GM23248 (cell line): ENCODE results near the gene ENOX1. TPM values are rescaled to one million over a fixed set of nuclear protein-coding genes. Genes with fewer than 3 reads are reported as not detected.

ENCODE experiments used
- DNase-seq: peaks from one replicate; pipeline ENCODE4 v3.0.0-alpha.2; 2015
- H2AFZ ChIP-seq: fragments of 200-600 bp; sonication (generic); 2 replicates; pipeline ENCODE4 v1.6.1; 2016; ENCODE audit warnings: antibody characterized with exemption
- H3F3A ChIP-seq: fragments of 200-600 bp; sonication (generic); 2 replicates; pipeline ENCODE4 v1.6.1; 2016; ENCODE audit warnings: mild to moderate bottlenecking, antibody characterized with exemption, mixed run types; ENCODE audit not compliant: insufficient read depth
- H3K27ac ChIP-seq: fragments of 200-600 bp; sonication (generic); 2 replicates; pipeline ENCODE4 v1.5.1; 2016; ENCODE audit warnings: mild to moderate bottlenecking
- H3K27me3 ChIP-seq: fragments of 200-600 bp; sonication (generic); replicated peaks from 2 replicates; pipeline ENCODE4 v1.6.1; 2016; ENCODE audit warnings: mild to moderate bottlenecking; ENCODE audit not compliant: insufficient read depth
- H3K36me3 ChIP-seq: fragments of 200-600 bp; sonication (generic); 2 replicates; pipeline ENCODE4 v1.6.1; 2016; ENCODE audit warnings: low read depth, mild to moderate bottlenecking
- H3K4me1 ChIP-seq: fragments of 200-600 bp; sonication (generic); 2 replicates; pipeline ENCODE4 v1.6.1; 2016; ENCODE audit warnings: mild to moderate bottlenecking; ENCODE audit not compliant: insufficient read depth
- H3K4me2 ChIP-seq: fragments of 200-600 bp; sonication (generic); one replicate; pipeline ENCODE4 v1.6.1; 2016; ENCODE audit warnings: mild to moderate bottlenecking; ENCODE audit not compliant: unreplicated experiment
- H3K4me3 ChIP-seq: fragments of 200-600 bp; sonication (generic); 2 replicates; pipeline ENCODE4 v1.5.1; 2016; ENCODE audit warnings: mild to moderate bottlenecking
- H3K79me2 ChIP-seq: fragments of 200-600 bp; sonication (generic); 2 replicates; pipeline ENCODE4 v1.6.1; 2016; ENCODE audit warnings: mild to moderate bottlenecking; ENCODE audit not compliant: insufficient read depth
- H3K9ac ChIP-seq: fragments of 200-600 bp; sonication (generic); 2 replicates; pipeline ENCODE4 v1.6.1; 2016; ENCODE audit warnings: mild to moderate bottlenecking
- H3K9me2 ChIP-seq: fragments of 200-600 bp; sonication (generic); 2 replicates; pipeline ENCODE4 v1.6.1; 2016; ENCODE audit warnings: mixed run types, mild to moderate bottlenecking, moderate library complexity; ENCODE audit not compliant: insufficient read depth
- H3K9me3 ChIP-seq: fragments of 200-600 bp; sonication (generic); one replicate; pipeline ENCODE4 v1.6.1; 2017; ENCODE audit warnings: low read depth
- H4K20me1 ChIP-seq: fragments of 200-600 bp; sonication (generic); 2 replicates; pipeline ENCODE4 v1.6.0; 2016; ENCODE audit not compliant: insufficient read depth
- EZH2 ChIP-seq: fragments of 200-600 bp; sonication (generic); IDR thresholded peaks from 2 replicates; pipeline ENCODE4 v1.6.1; 2018; ENCODE audit warnings: antibody characterized with exemption, mild to moderate bottlenecking; ENCODE audit not compliant: insufficient read depth, poor library complexity, severe bottlenecking
- EZH2phosphoT487 ChIP-seq: fragments of 200-600 bp; sonication (generic); IDR thresholded peaks from 2 replicates; pipeline ENCODE4 v1.6.1; 2018; ENCODE audit warnings: antibody characterized with exemption, moderate library complexity, mild to moderate bottlenecking, low read depth; ENCODE audit not compliant: insufficient read depth
- WGBS, 2 experiments: methylation state at CpG; one replicate each; pipeline ENCODE4 v1.1.6; 2015 to 2017; ENCODE audit warnings: low lambda C conversion rate in 2 of 2, low coverage in 1 of 2; ENCODE audit errors: missing lambda C conversion rate in 2 of 2; 5-methylcytosine and 5-hydroxymethylcytosine counted together
- in situ Hi-C: fragments of 300-500 bp; cut with MboI; formaldehyde crosslinking; loops from 2 replicates; pipeline ENCODE4 v1.15.0; 2020
- polyA plus RNA-seq: library from polyadenylated mRNA; unstranded; fragments of >200 nt; fragmentation: Nextera tagmentation; extraction: Ambion mirVana; gene quantifications from 2 replicates; pipeline ENCODE4 v1.2.1, GENCODE V29; 2016
- total RNA-seq: library from RNA; depleted of rRNA; stranded (reverse); fragments of >200 nt; shearing (Covaris generic); gene quantifications from 2 replicates; pipeline ENCODE4 v1.2.3, GENCODE V29; 2014

The ENOX1 gene
- total and polyA plus RNA-seq, 2 experiments from 2014 or later = 1.8 to 3.2 TPM

GRCh38 chr13:43448605-43449336, 338.0 kb downstream of the ENOX1 start:
- H3K4me2 ChIP-seq = no peak overlapping the region
- no peaks in the 10 kb centered on the region for H3F3A ChIP-seq
- H3K4me1 ChIP-seq = 0 out of 2 replicates have a peak, but pooled peaks cover 3% of the 10 kb centered on the region
- no peaks in the 10 kb centered on the region for H4K20me1 ChIP-seq
- H3K79me2 ChIP-seq = no peaks in the 10 kb centered on the region
- no peaks in the 10 kb centered on the region for H3K27me3 ChIP-seq
- no peak overlapping the region for H3K4me3 ChIP-seq
- no peak overlapping the region for H3K27ac ChIP-seq
- TF ChIP-seq EZH2 = no peak
- TF ChIP-seq EZH2phosphoT487 = no peak
- no peak for DNase-seq
- no peak overlapping the region for H2AFZ ChIP-seq
- no peaks in the 10 kb centered on the region for H3K9me3 ChIP-seq
- no peaks in the 10 kb centered on the region for H3K36me3 ChIP-seq
- no peak overlapping the region for H3K9ac ChIP-seq
- WGBS, 2 experiments = 89 to 91% methylated on average over 10 of the region's 10 CpGs
- in situ Hi-C loops = no loop called here
- no peaks in the 10 kb centered on the region for H3K9me2 ChIP-seq

DNA sequence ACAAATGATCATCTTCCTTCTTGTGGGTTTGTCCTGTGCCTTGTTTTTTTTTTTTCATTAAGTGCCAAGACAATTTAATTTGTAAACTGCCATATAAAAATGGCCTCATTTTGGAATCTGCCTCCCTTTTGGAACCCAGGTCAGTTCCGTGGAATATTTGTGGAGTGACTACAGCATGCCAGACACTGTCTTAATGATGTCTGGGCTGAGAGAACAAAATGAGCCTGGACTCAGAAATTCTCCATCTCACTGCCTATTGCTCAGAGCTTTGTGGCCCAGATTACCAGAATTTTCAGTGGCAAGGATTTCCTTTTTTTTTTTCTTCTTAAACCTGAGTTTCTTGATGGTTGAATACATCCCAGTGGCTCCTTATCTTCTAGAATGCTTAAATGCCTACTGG, 340.6 kb downstream of the ENOX1 start:
- H3F3A ChIP-seq = no peaks in the 10 kb centered on the region
- in situ Hi-C loops = no loop called here
- no peaks in the 10 kb centered on the region for H3K9me3 ChIP-seq
- H3K9ac ChIP-seq = no peak overlapping the region
- H3K9me2 ChIP-seq = no peaks in the 10 kb centered on the region
- H3K4me2 ChIP-seq = no peak overlapping the region
- H3K4me3 ChIP-seq = no peak overlapping the region
- no peak overlapping the region for H2AFZ ChIP-seq
- 0 out of 2 replicates have a peak, but pooled peaks cover 3% of the 10 kb centered on the region for H3K4me1 ChIP-seq
- H3K79me2 ChIP-seq = no peaks in the 10 kb centered on the region
- DNase-seq = peak; percentile 25
- WGBS, 2 experiments = 32 to 34% methylated on average over 1 of the region's 1 CpG
- no peak overlapping the region for H3K27ac ChIP-seq
- H4K20me1 ChIP-seq = no peaks in the 10 kb centered on the region
- TF ChIP-seq EZH2 = no peak
- no peak for TF ChIP-seq EZH2phosphoT487
- H3K27me3 ChIP-seq = no peaks in the 10 kb centered on the region
- H3K36me3 ChIP-seq = no peaks in the 10 kb centered on the region

GRCh38 chr13:43445668-43446067, 341.1 kb downstream of the ENOX1 start:
- no peaks in the 10 kb centered on the region for H3K9me3 ChIP-seq
- no peaks in the 10 kb centered on the region for H3K36me3 ChIP-seq
- WGBS, 2 experiments = 64 to 74% methylated on average over 2 of the region's 2 CpGs
- H3K9ac ChIP-seq = no peak overlapping the region
- no peak overlapping the region for H3K4me2 ChIP-seq
- no peak for DNase-seq
- no peaks in the 10 kb centered on the region for H3K27me3 ChIP-seq
- TF ChIP-seq EZH2phosphoT487 (no peak), EZH2 (no peak)
- H3K79me2 ChIP-seq = no peaks in the 10 kb centered on the region
- H3K9me2 ChIP-seq = no peaks in the 10 kb centered on the region
- H3K27ac ChIP-seq = no peak overlapping the region
- 0 out of 2 replicates have a peak, but pooled peaks cover 3% of the 10 kb centered on the region for H3K4me1 ChIP-seq
- no peaks in the 10 kb centered on the region for H3F3A ChIP-seq
- no peaks in the 10 kb centered on the region for H4K20me1 ChIP-seq
- in situ Hi-C loops = no loop called here
- no peak overlapping the region for H3K4me3 ChIP-seq
- H2AFZ ChIP-seq = no peak overlapping the region

DNA sequence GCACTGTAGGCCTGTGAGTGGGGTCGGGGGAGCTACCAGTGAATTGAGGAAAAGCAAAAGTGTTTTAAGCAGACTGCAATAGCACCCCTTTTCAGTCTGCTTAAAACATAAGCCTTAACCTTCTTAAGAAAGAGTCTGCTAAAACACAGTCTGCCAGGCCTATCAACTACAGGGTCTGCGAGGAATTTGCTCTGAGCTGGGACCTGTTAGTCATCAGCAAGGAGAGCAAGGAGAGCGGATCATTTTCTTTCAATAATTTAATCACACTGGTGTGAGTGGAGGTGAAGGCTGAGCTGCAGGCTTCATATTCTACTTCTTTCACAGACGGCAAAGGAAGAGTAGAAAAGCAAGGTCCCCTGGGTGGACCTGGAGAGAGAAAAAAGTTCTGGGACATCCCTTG, 342.7 kb downstream of the ENOX1 start:
- TF ChIP-seq EZH2phosphoT487 = no peak
- no peak for TF ChIP-seq EZH2
- no peak overlapping the region for H2AFZ ChIP-seq
- no peak for DNase-seq
- H3K4me3 ChIP-seq = no peak overlapping the region
- H3K27ac ChIP-seq = no peak overlapping the region
- no peak overlapping the region for H3K9ac ChIP-seq
- H3K36me3 ChIP-seq = no peaks in the 10 kb centered on the region
- H4K20me1 ChIP-seq = no peaks in the 10 kb centered on the region
- WGBS, 2 experiments = 85% methylated on average over 4 of the region's 4 CpGs
- in situ Hi-C loops = no loop called here
- no peaks in the 10 kb centered on the region for H3K9me2 ChIP-seq
- H3K4me1 ChIP-seq = 0 out of 2 replicates have a peak, but pooled peaks cover 3% of the 10 kb centered on the region
- no peaks in the 10 kb centered on the region for H3F3A ChIP-seq
- H3K27me3 ChIP-seq = no peaks in the 10 kb centered on the region
- H3K9me3 ChIP-seq = no peaks in the 10 kb centered on the region
- no peak overlapping the region for H3K4me2 ChIP-seq
- no peaks in the 10 kb centered on the region for H3K79me2 ChIP-seq
